Fibroblast of gingiva (primary cell): ENCODE data around the gene DOK1.
A peak's percentile ranks its signal among the peaks of the same experiment; 100 is the strongest.

Source experiments
- DNase-seq: peaks from one replicate; pipeline ENCODE4 v3.0.0-alpha.2; 2011; ENCODE audit warnings: low read depth

The DOK1 gene

DNA sequence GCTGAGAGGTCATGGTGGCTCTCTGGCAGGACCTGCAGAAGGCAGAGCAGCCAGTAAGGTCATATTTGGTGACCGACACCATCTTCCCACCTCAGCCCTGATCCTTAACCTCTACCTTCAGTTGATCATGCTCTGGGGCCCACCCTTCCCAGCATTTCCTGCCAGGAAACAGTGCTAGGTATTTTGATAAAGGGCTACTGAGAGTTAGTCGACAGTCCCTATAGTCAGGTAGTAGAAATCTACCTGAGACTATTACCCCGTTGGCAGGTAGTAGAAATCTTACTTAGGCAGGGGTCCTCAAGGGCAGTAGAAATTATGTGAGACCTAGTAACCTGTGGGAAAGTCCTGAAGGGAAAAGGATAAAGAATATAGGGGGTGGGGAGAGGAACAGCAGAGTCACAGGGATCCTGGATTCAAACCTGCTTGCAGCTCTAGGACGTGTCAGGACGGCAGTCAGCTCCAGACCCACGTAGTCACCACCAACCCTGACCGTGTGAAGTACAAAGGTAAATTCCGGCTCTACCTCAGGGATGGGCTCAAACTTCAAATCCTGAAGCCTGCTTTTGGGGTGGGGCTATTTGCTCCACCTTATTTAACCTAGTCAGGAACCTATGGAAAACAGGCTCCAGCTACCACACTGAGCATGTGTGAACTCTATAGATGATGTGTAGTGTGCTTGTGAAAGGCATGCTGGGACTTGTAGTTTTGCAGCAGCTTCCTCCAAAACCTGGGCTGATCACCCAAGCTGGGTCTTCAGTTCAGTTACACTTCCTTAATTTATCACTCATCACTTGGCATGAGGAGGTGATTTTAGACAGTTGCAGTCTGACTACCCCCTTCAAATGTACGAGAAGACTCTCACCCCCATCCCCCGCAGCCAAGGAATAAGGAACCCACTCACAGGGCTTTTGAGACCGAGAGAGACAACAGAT lies 28.5 kb upstream of the DOK1 start, which contains the start of gene DQX1:
Gene DQX1 (minus strand): TSS at position 515 of the 932 bp plus-strand sequence. CDS start 502 bp downstream, at position 13.
- no peak for DNase-seq

DNA sequence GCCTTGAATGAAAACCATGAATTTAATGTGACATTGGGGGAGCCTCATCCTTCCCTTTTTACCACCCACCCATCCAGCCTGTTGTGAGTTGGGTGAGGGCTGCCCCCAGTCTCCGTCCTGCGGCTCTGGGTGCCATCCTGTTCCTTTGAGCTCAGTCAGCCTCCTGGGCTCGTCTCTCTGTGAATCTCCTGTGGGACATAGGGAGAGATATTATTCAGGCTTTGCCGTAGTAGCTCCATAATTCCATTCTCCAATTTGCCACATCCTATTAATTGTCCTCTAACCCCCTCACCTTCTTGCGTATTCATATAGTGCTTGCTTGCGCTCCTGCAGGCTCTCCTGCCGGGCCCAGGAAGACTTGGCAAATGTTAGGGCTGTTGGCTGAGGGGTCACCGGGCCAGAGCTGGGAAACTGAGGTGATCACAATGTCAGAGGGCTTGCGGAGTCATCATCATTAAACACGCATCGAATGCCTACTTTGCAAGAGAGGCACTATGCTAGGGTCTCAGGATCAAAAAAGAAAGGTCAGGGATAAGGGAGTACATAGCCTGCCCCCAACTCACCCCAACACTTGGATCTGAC lies 27.8 kb upstream of the DOK1 start:
- DNase-seq: no peak

DNA sequence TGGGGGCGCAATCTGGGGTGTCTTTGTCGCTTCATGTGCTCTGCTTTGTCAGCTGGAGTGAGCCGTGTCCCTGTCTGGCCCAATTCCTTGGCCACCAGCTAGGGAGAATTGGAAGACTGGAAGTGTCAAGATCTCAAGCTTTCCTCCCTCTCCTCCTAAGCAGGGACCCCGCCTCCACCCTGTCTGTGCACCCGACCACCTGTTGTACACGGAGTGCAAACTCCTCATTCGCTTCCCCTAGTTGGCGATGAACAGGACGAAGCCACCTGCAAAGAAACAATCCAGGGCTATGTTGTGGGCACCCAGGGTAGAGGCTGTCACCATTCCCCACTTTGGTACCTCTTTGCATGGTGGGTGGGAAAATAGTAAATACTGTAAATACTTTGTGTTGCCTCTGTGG lies 26.8 kb upstream of the DOK1 start:
- DNase-seq: no peak

DNA sequence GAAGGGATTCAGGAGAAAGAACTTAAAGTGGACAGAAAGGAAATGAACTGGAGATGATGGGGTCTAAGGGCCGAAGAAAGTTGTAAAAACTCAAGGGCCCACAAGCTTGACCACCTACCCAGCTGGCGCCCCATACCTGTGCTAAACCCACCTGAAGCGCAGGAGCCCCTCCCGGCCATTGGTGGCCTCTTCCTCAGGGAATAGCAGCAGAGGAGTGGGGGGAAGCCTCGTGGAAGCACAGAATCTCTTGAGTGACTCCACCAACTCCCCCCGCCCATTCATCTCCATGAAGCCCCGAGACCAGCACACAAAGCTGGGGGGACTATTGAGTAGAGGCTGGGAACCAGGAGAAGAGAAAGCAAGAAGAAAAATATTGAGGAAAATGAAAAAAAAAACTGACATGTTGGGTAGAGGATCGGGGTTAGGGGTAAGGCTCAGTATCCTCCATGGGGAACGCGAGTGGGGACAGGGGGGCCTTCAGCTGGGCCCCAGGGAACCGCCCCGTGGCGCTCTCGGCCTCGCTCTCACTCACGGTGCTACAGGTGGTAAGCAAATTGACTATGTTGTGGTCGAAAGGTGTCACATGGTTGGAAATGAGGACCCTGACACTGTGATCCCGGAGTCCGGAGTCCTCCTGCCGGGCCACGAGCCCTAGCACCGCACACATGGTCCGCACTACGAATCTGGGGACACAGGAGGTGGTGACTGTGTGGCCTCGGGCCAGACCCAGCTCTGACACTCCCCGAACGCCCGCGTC lies 25.7 kb upstream of the DOK1 start:
- DNase-seq: no peak

DNA sequence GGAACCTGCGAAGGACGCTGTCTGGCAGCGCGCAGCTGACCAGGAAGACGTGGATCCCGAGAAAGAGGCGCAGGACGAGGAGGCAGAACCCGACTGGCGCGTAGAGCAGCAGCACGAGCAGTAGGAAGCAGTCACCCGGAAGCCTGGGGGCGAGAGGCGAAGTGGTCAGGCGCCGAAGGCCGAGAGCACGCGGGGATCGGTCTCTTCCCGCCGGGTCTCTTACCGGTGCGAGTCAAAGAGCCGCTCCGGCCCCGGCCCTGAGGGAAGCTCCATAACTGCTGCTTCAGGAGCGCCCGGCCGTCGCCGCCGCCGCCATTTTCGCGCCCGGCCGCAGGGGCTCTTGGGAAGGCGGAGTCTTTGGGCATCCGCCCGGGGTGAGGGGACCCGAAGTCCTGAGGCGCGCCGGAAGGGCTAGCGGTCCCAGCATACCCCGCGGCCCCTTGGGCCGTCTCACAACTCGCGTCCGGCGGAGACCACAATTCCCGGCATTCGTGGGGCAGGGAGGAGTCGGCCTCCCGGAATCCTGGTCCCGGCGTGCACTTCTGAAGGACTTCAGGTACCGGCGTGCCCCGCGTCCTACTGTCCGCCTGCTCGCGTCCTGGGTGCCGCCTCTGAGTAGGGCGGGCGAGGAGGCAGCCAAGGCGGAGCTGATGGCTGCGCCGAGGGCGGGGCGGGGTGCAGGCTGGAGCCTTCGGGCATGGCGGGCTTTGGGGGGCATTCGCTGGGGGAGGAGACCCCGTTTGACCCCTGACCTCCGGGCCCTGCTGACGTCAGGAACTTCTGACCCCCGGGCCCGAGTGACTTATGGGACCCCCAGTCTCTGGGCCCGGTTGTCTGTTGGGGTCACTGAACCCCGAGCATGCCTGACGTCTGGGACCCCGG lies 24.9 kb upstream of the DOK1 start, which contains the start of the genes AUP1 and HTRA2:
Gene AUP1 (minus strand): TSS at position 350 of the 882 bp plus-strand sequence. CDS start 77 bp downstream, at position 273.
Gene HTRA2 (plus strand): TSS at position 577 of the 882 bp plus-strand sequence. CDS start 74 bp downstream, at position 651.
- DNase-seq: peak; percentile 99

DNA sequence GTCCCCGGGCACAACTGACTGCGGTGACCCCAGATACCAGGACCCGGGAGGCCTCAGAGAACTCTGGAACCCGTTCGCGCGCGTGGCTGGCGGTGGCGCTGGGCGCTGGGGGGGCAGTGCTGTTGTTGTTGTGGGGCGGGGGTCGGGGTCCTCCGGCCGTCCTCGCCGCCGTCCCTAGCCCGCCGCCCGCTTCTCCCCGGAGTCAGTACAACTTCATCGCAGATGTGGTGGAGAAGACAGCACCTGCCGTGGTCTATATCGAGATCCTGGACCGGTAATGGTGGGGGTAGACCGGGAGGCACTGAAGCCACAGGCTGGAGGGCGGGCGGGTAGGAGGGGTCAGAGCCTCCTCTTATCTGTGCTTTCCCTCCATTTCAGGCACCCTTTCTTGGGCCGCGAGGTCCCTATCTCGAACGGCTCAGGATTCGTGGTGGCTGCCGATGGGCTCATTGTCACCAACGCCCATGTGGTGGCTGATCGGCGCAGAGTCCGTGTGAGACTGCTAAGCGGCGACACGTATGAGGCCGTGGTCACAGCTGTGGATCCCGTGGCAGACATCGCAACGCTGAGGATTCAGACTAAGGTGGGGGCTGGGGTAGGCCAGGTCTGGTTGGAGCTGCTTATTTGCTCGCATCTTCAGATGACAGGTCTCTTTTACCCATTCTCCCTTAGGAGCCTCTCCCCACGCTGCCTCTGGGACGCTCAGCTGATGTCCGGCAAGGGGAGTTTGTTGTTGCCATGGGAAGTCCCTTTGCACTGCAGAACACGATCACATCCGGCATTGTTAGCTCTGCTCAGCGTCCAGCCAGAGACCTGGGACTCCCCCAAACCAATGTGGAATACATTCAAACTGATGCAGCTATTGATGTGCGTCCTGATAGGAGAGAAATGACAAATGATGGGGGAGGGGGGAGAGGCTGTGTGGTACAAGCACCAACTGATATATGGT lies 24.0 kb upstream of the DOK1 start:
- DNase-seq: peak; percentile 48

DNA sequence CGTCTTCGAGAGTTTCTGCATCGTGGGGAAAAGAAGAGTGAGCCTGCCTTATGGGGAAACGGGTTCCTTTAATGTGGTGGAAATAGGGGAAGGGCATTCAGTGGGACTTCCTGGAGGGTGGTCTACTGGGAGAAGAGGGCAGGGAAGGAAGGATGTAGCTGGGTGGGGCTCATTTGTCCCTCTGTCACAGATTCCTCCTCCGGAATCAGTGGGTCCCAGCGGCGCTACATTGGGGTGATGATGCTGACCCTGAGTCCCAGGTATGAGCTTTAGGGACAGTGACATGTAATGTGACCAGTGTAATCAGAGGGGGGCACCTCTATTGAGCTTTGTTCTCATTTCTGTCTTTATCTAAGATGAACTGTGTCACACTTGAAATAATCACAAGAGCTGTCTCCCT lies 22.9 kb upstream of the DOK1 start:
- DNase-seq: no peak

DNA sequence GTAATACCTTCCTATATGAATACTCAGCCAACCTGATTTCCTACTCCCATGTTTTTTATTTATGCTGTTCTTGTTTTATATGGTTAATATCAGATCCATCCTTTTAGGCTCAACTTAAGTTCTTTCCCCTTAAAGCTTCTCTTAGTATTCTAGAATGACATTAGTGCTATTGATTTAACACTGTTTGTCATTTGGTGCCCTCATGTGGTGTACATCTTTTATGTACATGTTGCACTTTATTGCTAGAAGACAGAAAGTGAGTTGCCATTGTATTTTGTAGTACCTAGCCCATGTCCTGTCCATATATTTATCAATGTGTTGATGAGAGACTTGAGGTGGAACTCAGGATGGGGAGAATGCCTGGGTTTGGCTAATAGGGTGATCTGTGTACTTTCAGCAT lies 22.3 kb upstream of the DOK1 start:
- DNase-seq: peak; percentile 47

DNA sequence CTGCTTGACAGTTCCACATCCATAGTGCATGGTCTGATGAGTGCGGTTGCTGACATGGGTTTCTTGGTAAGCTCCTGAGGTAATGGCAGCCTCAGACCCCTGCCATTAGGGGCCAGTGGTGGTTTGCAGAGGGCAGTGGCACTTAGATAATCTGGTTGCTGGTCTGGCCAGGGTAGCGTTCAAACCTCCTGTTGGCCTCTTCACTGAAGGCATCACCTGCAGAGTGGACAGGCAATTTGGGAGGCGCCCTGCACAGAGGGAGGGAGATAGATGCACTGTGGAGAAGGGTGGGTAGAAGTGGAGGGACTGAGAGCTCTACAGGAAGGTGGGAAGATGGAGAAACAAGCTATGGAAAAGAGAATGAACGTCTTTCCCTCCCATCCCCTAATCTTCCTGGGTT lies 21.1 kb upstream of the DOK1 start:
- no peak for DNase-seq

DNA sequence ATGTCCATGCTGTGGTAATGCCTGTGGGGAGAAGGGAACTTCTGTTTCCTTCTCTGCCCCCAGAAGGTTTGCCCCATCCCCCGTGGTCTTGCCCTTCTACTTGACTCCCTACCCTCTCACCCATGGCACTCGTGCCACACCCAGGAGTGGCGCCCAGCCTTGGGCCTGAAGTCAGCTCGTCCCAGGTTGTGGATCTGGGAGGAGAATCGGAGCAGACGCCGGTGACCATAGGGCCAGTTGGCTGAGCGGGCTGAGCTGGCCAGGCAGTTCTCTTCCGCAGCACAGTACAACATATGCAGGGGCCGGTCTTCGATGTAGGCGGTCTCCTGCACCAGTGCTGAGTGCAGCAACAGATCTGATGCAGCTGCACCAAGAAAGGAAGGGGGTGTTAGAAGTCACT lies 20.1 kb upstream of the DOK1 start:
- DNase-seq: no peak

DNA sequence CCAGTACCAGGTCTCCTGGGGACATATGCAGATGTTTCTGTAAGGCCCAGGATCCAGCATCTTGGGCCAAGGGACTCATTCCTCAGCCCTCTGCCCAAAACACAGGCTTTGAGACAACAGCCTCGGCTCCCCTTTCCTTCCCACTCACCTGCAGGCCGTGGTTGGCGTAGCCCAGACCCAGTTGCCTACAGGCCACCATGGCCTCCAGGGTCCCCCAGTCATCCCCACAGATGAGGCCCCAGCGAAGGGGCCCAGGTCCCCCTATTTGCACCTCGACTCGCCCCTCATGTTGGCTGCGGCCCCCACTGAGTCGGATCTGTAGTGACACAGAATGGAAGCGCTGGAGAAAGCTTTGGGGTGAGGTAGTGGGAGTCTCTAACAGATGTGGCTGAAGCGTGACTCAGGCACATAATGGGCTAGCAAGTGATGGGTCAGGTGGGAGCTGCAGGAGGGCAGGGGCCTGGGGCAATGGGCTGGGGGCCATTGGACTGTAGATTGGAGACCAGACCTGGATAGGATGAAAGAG lies 19.0 kb upstream of the DOK1 start:
- DNase-seq: no peak

DNA sequence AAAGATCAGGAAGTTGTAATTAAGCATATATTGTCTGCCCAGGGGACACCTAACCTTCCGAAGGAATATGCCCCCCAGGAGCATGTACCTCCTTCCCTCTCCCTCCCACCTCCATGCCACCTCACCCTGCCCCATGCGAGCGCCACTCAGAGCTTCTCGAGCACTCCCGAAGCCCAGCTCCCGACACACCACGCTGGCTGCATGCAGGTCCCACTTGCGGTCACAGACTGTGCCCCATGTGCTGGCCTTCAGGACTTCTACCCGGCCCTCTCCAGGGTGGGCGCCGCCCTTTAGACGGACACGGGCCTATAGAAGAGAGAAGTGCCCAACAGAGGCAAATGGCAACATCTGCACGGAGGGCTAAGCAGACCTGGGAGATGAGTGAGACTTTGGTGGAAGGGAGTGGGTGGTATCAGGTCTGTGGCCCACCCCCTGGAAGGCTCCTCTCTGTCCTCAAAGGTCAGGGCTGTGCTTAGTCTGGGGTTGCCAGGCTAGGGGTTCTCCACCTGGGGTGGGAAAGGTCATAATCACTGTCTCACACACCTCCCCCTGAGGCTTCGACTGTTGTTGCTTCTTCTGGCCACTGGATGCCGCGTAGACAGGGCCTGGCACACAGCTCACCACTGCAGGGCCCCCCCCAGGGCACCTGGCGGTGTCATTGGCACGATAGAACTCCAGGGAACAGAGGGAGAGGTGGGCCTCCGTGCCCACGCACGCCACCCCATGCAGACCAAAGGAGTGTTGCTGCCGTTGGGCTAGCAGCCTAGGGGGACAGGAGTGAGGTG lies 18.2 kb upstream of the DOK1 start:
- no peak for DNase-seq

DNA sequence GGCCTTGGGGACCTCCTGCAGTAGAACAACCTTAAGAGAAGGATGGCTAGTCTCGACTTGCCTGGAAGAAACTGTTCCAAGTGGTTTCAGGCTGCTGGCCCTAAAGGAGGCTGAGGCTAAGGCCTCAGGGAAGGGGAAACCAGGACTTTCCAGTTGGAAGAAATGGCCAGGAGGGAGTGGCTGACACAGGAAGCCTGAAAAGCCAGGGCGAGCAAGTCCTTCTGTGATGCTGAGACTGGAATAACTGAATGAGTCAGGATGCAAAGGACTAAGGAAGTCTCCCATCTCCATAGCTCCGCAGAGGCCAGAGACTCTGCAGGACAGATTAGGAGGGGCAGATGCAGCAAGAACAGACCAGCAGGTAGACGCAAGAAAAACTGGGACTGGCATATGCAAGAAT lies 17.4 kb upstream of the DOK1 start:
- no peak for DNase-seq

DNA sequence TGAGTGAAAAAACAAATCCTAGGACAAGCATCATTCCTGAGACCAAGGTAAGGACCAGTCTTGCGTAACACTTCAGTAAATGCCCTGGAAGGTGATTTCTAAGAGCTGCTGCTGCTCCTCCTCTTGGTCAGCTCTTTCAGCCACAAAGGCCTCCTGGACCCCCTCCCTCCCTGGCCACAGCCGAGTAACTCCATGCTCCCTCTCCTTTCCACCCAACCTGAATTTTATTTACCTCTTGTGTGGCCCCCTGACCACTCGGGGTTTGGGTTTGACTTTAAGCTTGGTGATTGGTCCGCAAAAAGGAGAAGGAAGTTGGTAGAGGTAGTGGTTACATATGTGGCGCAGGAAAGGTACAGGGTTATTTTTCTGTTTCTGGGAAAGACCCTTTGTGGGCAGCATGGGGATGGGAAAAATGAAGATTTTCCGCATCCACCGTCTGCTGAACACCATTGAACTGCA lies 15.6 kb upstream of the DOK1 start:
- no peak for DNase-seq

DNA sequence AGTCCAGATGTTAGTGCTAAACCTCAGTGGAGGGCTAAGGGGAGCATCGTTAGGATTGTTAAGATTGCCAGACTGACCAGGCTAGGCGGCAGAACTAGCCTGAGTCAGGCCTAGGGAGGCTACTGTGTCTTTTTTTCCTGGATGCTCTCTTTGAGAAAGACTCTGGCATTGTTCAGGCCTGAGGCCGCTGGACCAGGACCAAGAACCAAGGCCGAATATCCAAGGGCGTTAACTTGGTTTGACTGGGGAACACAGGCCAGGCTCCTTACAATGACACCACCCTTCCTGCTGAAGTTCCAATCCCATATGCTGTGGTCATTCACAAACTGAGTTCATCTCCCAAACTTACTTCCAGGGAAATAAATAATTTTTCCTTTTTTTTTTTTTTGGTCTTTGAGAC lies 14.2 kb upstream of the DOK1 start:
- DNase-seq: peak; percentile 34

DNA sequence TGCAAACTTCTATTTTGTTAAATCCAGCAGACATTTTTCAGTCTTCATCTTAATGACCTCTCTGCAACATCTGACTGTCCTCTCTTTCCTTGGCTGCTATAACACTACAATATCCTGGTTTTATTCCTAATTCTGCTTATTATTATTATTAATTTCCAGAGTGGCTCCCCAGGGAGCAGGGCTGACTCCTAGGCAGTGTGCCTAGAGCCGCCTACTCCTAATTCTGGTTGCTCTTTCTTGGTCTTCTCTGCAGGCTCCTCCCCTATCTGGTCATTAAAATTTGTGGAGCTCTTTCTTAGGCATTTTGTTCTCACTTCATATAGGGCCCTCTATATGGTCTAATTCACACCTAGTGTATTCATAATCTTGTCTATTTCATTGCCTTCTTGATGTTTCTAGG lies 11.5 kb upstream of the DOK1 start:
- DNase-seq: no peak

DNA sequence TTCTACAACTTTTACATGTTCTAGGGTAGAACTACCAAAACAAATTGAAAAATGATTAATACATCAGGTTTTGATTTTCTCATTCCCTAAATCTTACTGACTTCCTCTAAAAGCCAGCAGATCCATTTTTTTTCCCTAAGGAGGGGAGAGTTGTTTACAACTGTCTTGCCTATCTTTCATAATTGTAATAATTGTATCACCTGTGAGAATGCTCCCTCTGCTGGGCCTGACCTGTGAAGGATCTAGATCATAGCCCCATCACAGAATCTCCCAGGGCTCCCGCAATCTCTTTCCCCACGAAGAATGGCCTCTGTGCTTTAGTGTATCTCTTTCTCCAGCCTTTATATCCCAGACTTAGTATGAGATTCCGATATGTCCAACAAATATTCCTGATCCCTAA lies 9.9 kb upstream of the DOK1 start:
- DNase-seq: no peak

DNA sequence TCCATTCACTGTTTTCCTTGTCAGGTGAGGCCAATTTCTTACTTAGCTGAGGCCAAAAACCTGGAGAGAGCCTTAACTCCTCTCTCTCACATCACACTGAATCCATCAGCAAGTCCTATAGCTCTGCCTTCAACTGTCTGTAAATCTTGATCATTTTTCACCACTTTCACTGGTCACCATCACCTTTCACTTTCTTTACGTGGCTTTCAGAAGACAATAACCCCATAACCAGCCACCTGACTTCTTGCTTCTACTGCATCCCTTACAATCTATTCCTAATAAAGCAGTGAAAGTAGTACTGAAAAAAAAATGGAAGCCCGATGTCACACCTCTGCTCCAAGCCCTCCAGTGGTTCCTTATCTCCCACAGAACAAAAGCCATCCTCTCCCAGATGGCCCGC lies 8.5 kb upstream of the DOK1 start:
- no peak for DNase-seq

DNA sequence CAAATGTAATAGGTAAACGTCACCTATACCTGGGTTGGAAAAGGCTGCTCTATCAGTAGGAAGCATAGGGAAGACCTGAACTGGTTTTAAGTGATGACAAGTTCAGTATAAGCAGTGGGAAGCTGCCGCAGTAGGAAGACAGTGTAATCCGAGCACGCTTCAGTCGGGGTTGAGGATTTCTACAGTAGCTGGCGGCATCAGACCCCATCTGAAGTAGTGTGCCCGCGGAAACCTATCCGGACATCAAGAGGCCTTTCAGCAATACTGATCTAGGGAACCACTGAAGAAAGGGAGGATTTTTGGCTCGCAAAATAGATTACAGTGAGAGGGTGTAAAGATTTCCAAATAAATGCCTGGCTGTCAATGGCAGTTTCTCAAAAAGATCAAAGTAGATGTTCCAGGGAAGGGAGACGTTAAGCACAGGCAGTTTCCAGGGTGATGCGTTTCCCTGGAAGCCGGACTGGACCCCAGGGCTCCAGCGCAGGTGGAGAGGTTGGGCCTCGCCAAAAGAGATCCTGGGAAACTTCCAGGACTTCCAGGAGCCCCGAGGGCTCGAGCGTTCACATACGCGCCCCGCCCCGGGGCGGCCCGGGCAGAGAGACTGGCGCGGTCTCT lies 6.1 kb upstream of the DOK1 start:
- no peak for DNase-seq
